Measurements from ENCODE around the gene F2RL1.

- TF ChIP-seq REST (IDR thresholded peaks at IDR 0.05; ENCODE audit: borderline replicate concordance) (no peak), TAF1 (IDR thresholded peaks at IDR 0.05; ENCODE audit: low read depth) (no peak), EP300 (conservative IDR thresholded peaks at IDR 0.05; ENCODE audit: poor library complexity, severe bottlenecking) (no peak), CTCF (IDR thresholded peaks at IDR 0.05; ENCODE audit: poor library complexity, severe bottlenecking) (no peak), POLR2AphosphoS5 (IDR thresholded peaks at IDR 0.05) (no peak), EZH2 (IDR thresholded peaks at IDR 0.05; ENCODE audit: borderline replicate concordance, insufficient read depth, low read length, poor library complexity, severe bottlenecking) (no peak), SMC3 (conservative IDR thresholded peaks at IDR 0.05; ENCODE audit: poor library complexity) (no peak), RAD21 (conservative IDR thresholded peaks at IDR 0.05) (no peak), MXI1 (conservative IDR thresholded peaks at IDR 0.05; ENCODE audit: poor library complexity, severe bottlenecking) (no peak)
These were observed 47.0 kb upstream of the F2RL1 start for GRCh38 chr5:76771705-76772405.

All from neural cell (in vitro differentiated cells).